ENCODE measurements around the gene FOXL3. TPM values are rescaled to one million over a fixed set of nuclear protein-coding genes. Genes with fewer than 3 reads are reported as not detected.

The FOXL3 gene
- total RNA-seq, 1 donor from 2014 or later, result not detected

- H3K36me3 ChIP-seq, result no peaks in the 10 kb centered on the region
- no peak overlapping the region for H3K4me3 ChIP-seq
- peaks cover 15% of the 10 kb centered on the region for H3K4me1 ChIP-seq
- H3K27me3 ChIP-seq, result no peaks in the 10 kb centered on the region
- TF ChIP-seq CTCF (IDR thresholded peaks at IDR 0.05), result no peak
- no peaks in the 10 kb centered on the region for H3K9me3 ChIP-seq
- DNase-seq, result no peak
- intact Hi-C loops (cut with DNase I), result no loop called here
- H3K27ac ChIP-seq, result no peak overlapping the region
- no peak for ATAC-seq
Observed at GRCh38 chr7:336810-337566, 47.0 kb downstream of the FOXL3 start.

GRCh38 chr7:337567-337951 is 47.6 kb downstream of the FOXL3 start:
- DNase-seq, result no peak
- intact Hi-C loops (cut with DNase I), result no loop called here

GRCh38 chr7:338295-339061 is 48.5 kb downstream of the FOXL3 start:
- no peak for DNase-seq
- intact Hi-C loops (cut with DNase I), result no loop called here
- H3K9me3 ChIP-seq, result no peaks in the 10 kb centered on the region
- H3K36me3 ChIP-seq, result no peaks in the 10 kb centered on the region
- H3K27ac ChIP-seq, result no peak overlapping the region
- H3K4me1 ChIP-seq, result peaks cover under 1% of the 10 kb centered on the region
- no peaks in the 10 kb centered on the region for H3K27me3 ChIP-seq
- TF ChIP-seq CTCF (IDR thresholded peaks at IDR 0.05), result no peak
- no peak for ATAC-seq
- no peak overlapping the region for H3K4me3 ChIP-seq

More at GRCh38 chr7:337567-337951, 47.6 kb downstream of the FOXL3 start:
- Histone ChIP-seq H3K4me1 (peaks cover 10% of the 10 kb centered on the region), H3K36me3 (no peaks in the 10 kb centered on the region), H3K4me3 (no peak overlapping the region), H3K9me3 (no peaks in the 10 kb centered on the region), H3K27me3 (no peaks in the 10 kb centered on the region), H3K27ac (no peak overlapping the region)
- no peak for TF ChIP-seq CTCF (IDR thresholded peaks at IDR 0.05)
- ATAC-seq, result no peak

GRCh38 chr7:339062-339342 is 49.0 kb downstream of the FOXL3 start:
- Histone ChIP-seq H3K27ac (no peak overlapping the region), H3K4me1 (no peaks in the 10 kb centered on the region), H3K9me3 (no peaks in the 10 kb centered on the region), H3K36me3 (no peaks in the 10 kb centered on the region), H3K4me3 (no peak overlapping the region), H3K27me3 (no peaks in the 10 kb centered on the region)
- TF ChIP-seq CTCF (IDR thresholded peaks at IDR 0.05), result no peak
- intact Hi-C loops (cut with DNase I), result no loop called here
- no peak for ATAC-seq
- no peak for DNase-seq

GRCh38 chr7:339696-340095 is 49.7 kb downstream of the FOXL3 start:
- H3K4me3 ChIP-seq, result no peak overlapping the region
- no peak for DNase-seq
- intact Hi-C loops (cut with DNase I), result no loop called here

More at GRCh38 chr7:339696-340095, 49.7 kb downstream of the FOXL3 start:
- Histone ChIP-seq H3K27me3 (no peaks in the 10 kb centered on the region), H3K4me1 (no peaks in the 10 kb centered on the region), H3K9me3 (no peaks in the 10 kb centered on the region), H3K36me3 (no peaks in the 10 kb centered on the region), H3K27ac (no peak overlapping the region)
- TF ChIP-seq CTCF (IDR thresholded peaks at IDR 0.05), result no peak
- ATAC-seq, result no peak
